ENCODE measurements around the gene INPP5B. TPM values are rescaled to one million over a fixed set of nuclear protein-coding genes. Genes with fewer than 3 reads are reported as not detected.

INPP5B gene
- total RNA-seq, 2 donors from 2014 or later, result 14.3 to 24.6 TPM

GRCh38 chr1:37814252-37814651 is 132.6 kb downstream of the INPP5B start:
- Histone ChIP-seq H3K4me1 (peaks cover 2% of the 10 kb centered on the region), H3K4me3 (no peak overlapping the region), H3K9ac (ENCODE audit: low read depth in 2 of 2, low read length in 2 of 2) (no peak overlapping the region), H3K27me3 (no peaks in the 10 kb centered on the region), H3K27ac (no peak overlapping the region), H3K36me3 (no peaks in the 10 kb centered on the region), H3K9me3 (no peaks in the 10 kb centered on the region)
- TF ChIP-seq CTCF (IDR thresholded peaks at IDR 0.05), result no peak
- intact Hi-C loops (cut with DNase I), result loop anchor here (5.0 kb wide), 2 partner anchors 43 to 122 kb away; partner anchors contain the start of genes CDCA8 and MTF1
- no peak for DNase-seq

GRCh38 chr1:37813529-37814145 is 133.2 kb downstream of the INPP5B start:
- H3K4me3 ChIP-seq, result no peak overlapping the region
- H3K27ac ChIP-seq, result no peak overlapping the region
- H3K9ac ChIP-seq (ENCODE audit: low read depth in 2 of 2, low read length in 2 of 2), result no peak overlapping the region
- no peak for TF ChIP-seq CTCF (IDR thresholded peaks at IDR 0.05)
- H3K27me3 ChIP-seq, result no peaks in the 10 kb centered on the region
- peaks cover 5% of the 10 kb centered on the region for H3K4me1 ChIP-seq
- H3K36me3 ChIP-seq, result no peaks in the 10 kb centered on the region
- no peak for DNase-seq
- no peaks in the 10 kb centered on the region for H3K9me3 ChIP-seq
- intact Hi-C loops (cut with DNase I), result loop anchor here (5.0 kb wide), 2 partner anchors 44 to 121 kb away; partner anchors contain the start of genes CDCA8 and MTF1

- intact Hi-C loops (cut with DNase I), result loop anchor here (5.0 kb wide), 2 partner anchors 46 to 119 kb away; partner anchors contain the start of genes CDCA8 and MTF1
- no peaks in the 10 kb centered on the region for H3K9me3 ChIP-seq
- peak; percentile 88 for TF ChIP-seq CTCF (IDR thresholded peaks at IDR 0.05)
- peaks cover 12% of the 10 kb centered on the region for H3K4me1 ChIP-seq
- peak; percentile 67 for DNase-seq
- H3K27me3 ChIP-seq, result no peaks in the 10 kb centered on the region
- H3K4me3 ChIP-seq, result no peak overlapping the region
- H3K9ac ChIP-seq (ENCODE audit: low read depth in 2 of 2, low read length in 2 of 2), result no peak overlapping the region
- no peak overlapping the region for H3K27ac ChIP-seq
- H3K36me3 ChIP-seq, result no peaks in the 10 kb centered on the region
These were observed 135.7 kb downstream of the INPP5B start for GRCh38 chr1:37811027-37811655.

Other genes starting within 250 kb of the INPP5B start
- gene EPHA10, start 181.9 kb downstream of the INPP5B start, total RNA-seq, result 10 to 100 TPM; 26.1 to 29.6 TPM
- 10 to 100 TPM in 1 of 2 donors, 1 to 10 TPM in 1; 6.6 to 18.2 TPM for gene MANEAL, start 153.2 kb downstream of the INPP5B start, total RNA-seq
- gene C1orf122, start 139.3 kb downstream of the INPP5B start, total RNA-seq, result 10 to 100 TPM; 28.3 to 51.4 TPM
- gene YRDC, start 138.8 kb downstream of the INPP5B start, total RNA-seq, result 10 to 100 TPM; 14.4 to 16.3 TPM
- gene MTF1, start 87.5 kb downstream of the INPP5B start, total RNA-seq, result 10 to 100 TPM; 22.1 to 33.9 TPM
- gene SF3A3, start 43.0 kb upstream of the INPP5B start, total RNA-seq, result 10 to 100 TPM; 31.7 to 51.9 TPM
- 1 to 10 TPM; 2.7 to 7.8 TPM for gene FHL3, start 58.5 kb upstream of the INPP5B start, total RNA-seq
- 10 to 100 TPM; 18.4 to 25.6 TPM for gene UTP11, start 65.7 kb upstream of the INPP5B start, total RNA-seq
- not detected for gene POU3F1, start 99.7 kb upstream of the INPP5B start, total RNA-seq